Measurements from ENCODE around the gene STAB1.

DNA sequence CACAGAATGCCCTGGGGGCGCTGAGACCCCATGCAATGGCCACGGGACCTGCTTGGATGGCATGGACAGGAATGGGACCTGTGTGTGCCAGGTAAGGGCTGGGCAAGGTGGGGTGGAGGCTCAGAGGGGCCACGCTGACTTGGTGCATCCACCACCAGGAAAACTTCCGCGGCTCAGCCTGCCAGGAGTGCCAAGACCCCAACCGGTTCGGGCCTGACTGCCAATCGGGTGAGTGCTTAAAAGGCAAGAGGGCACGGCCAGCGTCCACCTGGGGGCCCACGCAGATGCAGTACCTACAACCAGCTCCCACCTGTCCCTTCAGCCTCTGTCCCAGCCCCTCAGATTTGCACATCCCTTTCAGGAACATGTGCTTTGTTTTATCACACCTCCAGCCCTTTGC lies 6.9 kb downstream of the STAB1 start:
- TF ChIP-seq, protein P1, sequence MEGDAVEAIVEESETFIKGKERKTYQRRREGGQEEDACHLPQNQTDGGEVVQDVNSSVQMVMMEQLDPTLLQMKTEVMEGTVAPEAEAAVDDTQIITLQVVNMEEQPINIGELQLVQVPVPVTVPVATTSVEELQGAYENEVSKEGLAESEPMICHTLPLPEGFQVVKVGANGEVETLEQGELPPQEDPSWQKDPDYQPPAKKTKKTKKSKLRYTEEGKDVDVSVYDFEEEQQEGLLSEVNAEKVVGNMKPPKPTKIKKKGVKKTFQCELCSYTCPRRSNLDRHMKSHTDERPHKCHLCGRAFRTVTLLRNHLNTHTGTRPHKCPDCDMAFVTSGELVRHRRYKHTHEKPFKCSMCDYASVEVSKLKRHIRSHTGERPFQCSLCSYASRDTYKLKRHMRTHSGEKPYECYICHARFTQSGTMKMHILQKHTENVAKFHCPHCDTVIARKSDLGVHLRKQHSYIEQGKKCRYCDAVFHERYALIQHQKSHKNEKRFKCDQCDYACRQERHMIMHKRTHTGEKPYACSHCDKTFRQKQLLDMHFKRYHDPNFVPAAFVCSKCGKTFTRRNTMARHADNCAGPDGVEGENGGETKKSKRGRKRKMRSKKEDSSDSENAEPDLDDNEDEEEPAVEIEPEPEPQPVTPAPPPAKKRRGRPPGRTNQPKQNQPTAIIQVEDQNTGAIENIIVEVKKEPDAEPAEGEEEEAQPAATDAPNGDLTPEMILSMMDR (IDR thresholded peaks at IDR 0.05), result no peak
- TF ChIP-seq POLR2A (IDR thresholded peaks at IDR 0.05), result no peak
- TF ChIP-seq POLR2AphosphoS5 (IDR thresholded peaks at IDR 0.05), result no peak

Measured in breast epithelium (tissue), 3 donors.